HG03571 (cell line): ENCODE results near the gene NDUFB4.
"Not testable (repeated sequence)": the region's sequence is repeated elsewhere in the genome, so short reads cannot be mapped to it uniquely, and the experiment has no call there.

Experiments used
- ATAC-seq: cut with Tn5 transposase; IDR thresholded peaks from one replicate; pipeline ENCODE4 v1.9.1; 2021; ENCODE audit not compliant: unreplicated experiment

The NDUFB4 gene

DNA sequence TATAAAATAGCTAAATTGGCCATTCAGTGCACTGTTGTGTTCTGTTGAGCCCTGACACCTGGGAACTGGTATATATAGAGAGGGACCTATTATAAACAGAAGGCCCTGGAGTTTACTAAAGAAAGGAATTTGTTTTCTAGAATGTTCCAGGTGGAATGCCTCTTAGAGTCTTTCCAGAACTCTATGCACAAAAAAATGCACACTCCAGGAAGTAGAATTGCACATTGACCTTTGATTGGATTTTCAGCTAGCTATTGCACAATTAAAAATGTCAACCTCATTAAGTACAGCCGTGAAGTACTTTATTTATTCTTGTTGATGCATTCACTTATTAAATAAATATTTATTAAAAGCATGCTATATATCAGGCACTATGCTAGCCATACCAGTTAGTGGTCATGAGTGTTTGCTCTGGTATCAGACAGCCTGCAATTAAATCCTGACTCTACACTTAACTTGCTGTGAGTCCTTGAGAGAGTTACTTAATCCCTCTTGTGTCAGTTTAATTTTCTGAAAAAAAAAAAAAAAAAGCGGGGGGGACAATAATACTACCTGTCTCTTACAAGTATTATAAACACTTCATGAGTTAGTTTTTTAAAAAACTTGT lies 40.8 kb downstream of the NDUFB4 start:
- no peak for ATAC-seq

DNA sequence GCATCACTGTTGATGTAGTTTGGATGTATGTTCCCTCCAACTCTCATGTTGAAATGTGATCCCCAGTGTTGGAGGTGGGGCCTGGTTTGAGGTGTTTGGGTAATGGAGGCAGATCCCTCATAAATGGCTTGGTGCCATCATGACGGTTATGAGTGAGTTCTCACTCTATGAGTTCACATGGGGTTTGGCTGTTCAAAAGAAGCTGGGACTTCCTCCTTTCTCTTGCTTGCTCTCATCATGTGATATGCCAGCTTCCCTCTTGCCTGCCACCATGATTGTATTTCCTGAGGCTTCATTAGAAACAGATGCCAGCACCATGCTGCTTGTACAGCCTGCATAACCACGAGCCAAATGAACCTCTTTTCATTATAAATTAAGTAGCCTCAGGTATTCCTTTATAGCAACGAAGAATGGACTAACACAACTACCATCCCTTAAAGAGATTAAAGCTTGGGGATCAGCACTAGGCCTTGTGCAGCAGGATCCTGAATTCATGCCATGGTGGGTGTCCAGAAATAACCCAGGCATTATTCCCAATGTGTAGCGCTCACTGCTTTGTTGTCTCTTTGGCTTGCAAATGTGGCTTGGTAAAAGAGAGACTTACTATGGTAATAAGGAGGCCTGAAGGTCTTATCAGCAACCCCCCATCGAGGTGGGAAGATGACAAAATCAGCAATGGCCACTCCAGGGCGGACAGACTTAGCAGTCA lies 41.9 kb downstream of the NDUFB4 start:
- no peak for ATAC-seq

DNA sequence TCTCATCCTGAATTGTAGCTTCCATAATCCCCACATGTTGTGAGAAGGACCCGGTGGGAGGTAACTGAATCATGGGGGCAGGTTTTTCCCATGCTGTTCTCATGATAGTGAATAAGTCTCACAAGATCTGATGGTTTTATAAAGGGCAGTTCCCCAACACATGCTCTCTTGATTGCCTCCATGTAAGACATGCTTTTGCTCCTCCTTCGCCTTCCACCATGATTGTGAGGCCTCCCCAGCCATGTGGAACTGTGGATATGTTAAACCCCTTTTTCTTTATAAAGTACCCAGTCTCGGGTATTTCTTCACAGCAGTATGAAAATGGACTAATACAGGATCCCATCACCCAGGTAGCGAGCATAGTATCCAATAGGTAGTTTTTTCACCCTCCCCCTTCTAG lies 42.7 kb downstream of the NDUFB4 start:
- not testable (repeated sequence) for ATAC-seq

DNA sequence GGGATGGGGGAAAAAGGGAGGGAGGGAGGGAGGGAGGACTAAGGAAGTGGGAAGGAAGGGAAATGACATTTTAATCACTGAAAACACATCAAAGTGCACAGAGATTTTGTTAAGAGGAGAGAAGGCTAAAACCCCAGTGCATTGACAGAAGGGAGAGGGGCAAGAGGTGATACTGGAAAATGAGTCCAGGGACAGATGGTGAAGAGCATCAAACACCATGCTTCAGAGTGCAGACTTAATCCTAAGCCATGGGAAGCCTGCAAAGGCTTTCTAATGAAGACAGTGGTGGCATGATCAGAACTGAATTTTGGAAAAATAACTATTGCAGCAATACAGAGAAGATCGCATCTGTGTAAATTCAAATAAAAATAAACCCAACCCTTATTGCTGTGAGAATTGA lies 44.1 kb downstream of the NDUFB4 start:
- no peak for ATAC-seq

DNA sequence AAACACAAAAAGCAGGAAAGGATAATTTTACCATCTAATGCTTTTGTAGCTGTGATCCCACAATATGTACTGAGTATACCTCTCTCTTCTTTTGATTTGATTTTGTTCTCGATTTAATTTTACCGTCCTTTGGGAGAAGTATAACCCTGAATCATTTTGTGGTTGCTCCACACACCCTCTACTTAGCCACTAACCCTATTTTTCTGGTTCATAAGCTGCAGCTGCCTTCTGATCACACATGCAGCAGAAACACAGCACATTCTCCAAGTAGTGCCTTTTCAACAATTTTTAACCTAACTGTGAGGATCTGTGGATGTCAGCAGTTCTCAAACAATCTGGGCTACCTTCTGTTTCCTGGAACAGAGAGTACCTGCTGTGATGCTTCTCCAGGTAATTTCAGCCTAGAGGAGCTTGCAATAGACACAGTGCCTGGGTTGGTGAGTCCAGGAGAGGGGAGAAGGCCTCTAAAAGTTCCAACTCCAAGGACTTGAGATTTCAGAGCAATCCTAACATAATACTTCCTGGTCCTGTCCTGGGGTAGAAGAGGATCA lies 45.6 kb downstream of the NDUFB4 start:
- ATAC-seq = no peak

DNA sequence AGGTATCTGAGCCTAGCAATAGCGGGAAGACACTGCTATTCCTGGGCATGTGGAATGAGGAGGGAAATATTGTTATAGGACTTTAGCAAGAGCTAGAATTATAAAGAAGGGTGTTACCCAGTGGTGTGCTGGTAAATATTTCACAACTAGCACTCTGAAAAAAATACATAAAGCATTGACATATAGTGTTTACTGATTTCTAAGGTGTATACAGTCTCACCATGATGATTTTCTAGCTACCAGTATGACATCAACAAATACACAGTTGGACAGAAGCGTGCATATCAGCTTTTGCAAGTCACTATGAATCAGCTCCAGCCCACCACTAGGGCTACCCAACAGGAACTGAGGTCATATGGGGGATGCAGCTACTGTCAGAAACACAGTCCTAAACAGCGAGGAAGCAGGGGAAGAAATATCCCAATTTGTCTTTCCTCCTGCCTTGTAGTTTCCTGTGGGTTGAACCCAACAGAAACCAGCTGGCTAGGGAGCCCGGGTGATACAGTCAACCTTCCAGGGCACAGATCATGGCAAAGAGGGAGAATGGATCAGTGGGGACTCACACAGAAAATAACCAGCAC lies 46.3 kb downstream of the NDUFB4 start:
- no peak for ATAC-seq

DNA sequence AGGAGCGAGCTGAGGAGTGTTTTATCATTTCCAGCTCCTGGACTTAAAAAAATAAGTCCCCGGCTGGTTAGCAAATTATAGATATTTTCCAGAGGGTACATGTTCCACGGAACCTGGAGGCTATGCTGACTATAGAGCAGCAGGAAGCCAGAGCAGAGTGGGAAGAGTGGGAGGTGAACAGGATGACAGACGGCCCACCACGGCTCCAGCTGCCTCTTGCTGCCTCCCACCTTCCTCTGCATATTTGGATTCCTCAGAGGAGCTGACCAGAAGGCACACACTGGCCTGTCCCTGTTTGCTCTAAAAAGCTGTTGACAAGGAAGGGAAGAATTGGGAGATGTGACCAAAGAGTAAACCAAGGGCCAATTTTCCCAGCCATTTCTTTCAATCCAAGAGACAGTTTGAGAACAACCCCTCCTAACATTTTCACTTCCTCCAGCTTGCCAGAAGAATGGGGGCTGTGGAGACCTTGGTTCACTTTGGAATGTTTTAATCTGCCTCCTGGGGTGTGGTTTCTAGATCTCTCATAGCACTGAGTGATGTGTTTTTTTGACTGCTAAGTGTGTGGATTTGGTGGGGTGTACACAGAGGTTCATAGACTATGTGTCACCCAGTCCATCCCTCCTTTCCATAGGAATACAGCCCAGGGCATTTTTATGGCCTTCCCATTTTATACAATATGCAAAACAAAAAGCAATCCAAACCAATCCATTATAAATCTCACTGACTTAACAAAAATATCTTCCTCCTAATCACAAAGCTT lies 49.1 kb downstream of the NDUFB4 start:
- ATAC-seq = no peak

DNA sequence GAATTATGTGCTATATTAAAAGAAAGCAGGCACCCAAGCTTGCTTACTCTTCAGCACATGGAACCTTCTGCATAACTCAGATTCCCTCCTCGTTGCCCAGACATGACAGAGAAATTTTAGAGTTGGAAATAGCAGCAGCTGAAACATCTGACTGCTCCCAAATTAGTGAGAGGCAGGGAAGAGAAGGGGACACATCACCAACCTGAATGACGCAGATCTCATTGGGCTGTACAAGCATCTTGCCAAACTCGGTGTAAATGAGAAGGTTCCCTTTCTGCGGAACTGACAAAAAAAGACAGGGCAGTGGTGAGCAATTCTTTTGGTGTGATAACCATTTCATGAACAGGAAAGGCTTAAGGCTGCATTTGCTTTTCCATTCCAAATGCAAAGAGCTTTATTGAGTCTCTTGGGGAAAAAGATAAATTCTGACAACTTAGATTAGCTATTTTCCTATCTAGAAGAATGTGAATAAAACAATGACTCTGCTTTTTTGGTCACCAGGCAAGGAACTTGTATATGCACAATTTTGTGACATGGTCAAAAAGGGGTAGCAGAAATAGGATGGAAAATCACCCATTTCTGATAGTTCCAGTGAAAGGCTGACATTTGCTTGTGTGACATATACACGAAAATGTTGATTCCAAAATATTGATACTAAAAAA lies 50.8 kb downstream of the NDUFB4 start:
- ATAC-seq = no peak

DNA sequence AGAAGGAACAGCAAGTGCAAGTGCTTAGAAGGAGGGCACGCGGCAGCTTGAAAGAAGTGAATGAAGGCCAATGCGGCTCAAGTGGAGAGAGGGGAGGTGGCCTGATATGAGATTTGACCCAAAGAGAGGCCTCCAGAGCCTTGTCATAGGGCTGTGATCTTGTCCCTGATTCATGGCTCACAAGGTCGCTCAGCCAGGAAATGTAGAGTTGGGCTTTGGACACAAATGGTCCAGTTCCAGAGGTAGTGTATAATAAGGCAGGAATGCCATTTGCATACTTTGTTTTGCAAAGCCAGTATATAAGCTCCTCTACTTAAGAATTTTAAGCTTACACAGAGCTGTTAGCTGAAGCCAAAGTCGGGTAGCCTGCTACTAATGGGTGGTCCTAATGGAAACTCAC lies 52.2 kb downstream of the NDUFB4 start:
- no peak for ATAC-seq

DNA sequence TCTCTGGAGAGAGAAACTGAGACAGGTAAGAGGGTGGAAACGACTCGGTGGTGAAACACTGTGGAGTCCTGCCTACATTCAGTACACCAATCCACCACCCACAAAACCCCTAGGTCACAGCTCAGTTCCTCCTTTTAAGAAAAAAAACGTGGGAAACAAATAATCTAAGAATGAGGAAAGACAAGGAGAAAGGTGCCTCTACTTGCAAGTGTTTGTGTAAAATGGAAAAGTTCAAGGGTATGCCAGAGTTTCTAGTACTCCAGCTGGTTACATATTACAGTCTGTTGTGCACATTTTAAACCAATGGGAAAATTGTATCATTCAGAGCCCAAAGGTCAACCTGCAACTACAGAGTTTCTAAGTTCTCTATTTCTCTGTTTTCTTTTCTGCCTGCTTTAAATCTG lies 53.7 kb downstream of the NDUFB4 start:
- no peak for ATAC-seq

DNA sequence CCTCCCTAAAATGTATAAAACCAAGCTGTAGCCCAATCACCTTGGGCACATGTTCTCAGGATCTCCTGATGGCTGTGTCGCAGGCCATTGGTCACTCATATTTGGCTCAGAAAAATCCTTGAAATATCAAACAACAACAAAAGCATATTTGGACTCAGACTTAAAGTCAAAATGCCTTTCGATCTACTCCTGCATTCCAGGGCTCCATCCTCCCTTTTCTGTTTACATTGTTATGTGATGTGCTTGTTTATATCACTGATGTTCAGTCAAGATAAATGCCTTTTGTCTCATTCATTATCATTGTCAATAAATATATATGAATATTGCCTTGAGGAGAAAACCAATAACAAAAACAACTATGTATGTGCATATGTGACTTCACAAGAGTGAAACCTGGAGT lies 54.2 kb downstream of the NDUFB4 start:
- ATAC-seq = no peak
